Stomach (tissue), 4 donors: ENCODE measurements around the gene SLA2.

Experiments
- CTCF ChIP-seq, 7 experiments: fragments of 450-650 bp in 4 of 7; fragments of 200-600 bp in 3 of 7; sonication (generic) in 3 of 7; IDR thresholded peaks; one replicate each; pipeline ENCODE4 v1.5.1; 2016 to 2019; ENCODE audit warnings: antibody characterized with exemption in 7 of 7, control low read depth in 2 of 7, mild to moderate bottlenecking in 1 of 7
- EP300 ChIP-seq: sonication (generic); formaldehyde crosslinking; IDR thresholded peaks from one replicate; pipeline ENCODE4 v1.6.1; 2017; ENCODE audit warnings: antibody characterized with exemption
- POLR2A ChIP-seq, 4 donors: fragments of 450-650 bp; IDR thresholded peaks; one replicate each; pipeline ENCODE4 v1.6.1; 2016; ENCODE audit warnings: antibody characterized with exemption in 4 of 4, control low read depth in 2 of 4, mild to moderate bottlenecking in 1 of 4, moderate library complexity in 1 of 4
- POLR2AphosphoS5 ChIP-seq, 3 donors: sonication (generic); formaldehyde crosslinking; IDR thresholded peaks; one replicate each; pipeline ENCODE4 v1.6.1; 2016; ENCODE audit warnings: antibody characterized with exemption in 3 of 3

GRCh38 chr20:36686944-36687343 is 40.9 kb upstream of the SLA2 start:
- TF ChIP-seq POLR2A (IDR thresholded peaks at IDR 0.05): no peak
- no peak for TF ChIP-seq CTCF (IDR thresholded peaks at IDR 0.05)
- TF ChIP-seq POLR2AphosphoS5 (IDR thresholded peaks at IDR 0.05): no peak
- TF ChIP-seq EP300: no peak
